HEK293 (cell line): ENCODE results near the gene CD74.
A peak's percentile ranks its signal among the peaks of the same experiment; 100 is the strongest.

Source experiments
- CTCF ChIA-PET: fragments of 350-600 bp; formaldehyde crosslinking; extraction: SDS; loops from one replicate; lab custom pipeline; 2021; ENCODE audit warnings: antibody characterized with exemption; lab: Yijun Ruan, JAX
- POLR2A ChIA-PET: fragments of 300-600 bp; formaldehyde crosslinking; extraction: SDS; loops from one replicate; lab custom pipeline; 2020; ENCODE audit warnings: antibody characterized with exemption, inconsistent platforms; lab: Yijun Ruan, JAX
- H3K27ac ChIP-seq: fragments of 200-500 bp; sonication (Bioruptor generic); 2 replicates; pipeline ENCODE4 v1.5.1; 2014; ENCODE audit warnings: low read depth, low read length, control low read depth, inconsistent platforms; ENCODE audit errors: extremely low read depth
- H3K36me3 ChIP-seq, 2 experiments: fragments of 200-500 bp in 1 of 2; sonication (Bioruptor generic) in 1 of 2; 1 replicate in 1 of 2; 2 replicates in 1 of 2; pipeline ENCODE4 v1.5.1; 2014 to 2017; ENCODE audit warnings: inconsistent platforms in 2 of 2, low read length in 2 of 2; ENCODE audit not compliant: control insufficient read depth in 2 of 2, insufficient read depth in 1 of 2
- H3K4me1 ChIP-seq: fragments of 200-500 bp; sonication (Bioruptor generic); 2 replicates; pipeline ENCODE4 v1.5.1; 2014; ENCODE audit warnings: mild to moderate bottlenecking, low read length, inconsistent platforms; ENCODE audit not compliant: control insufficient read depth, insufficient read depth
- H3K4me3 ChIP-seq: 2 replicates; pipeline ENCODE4 v1.5.1; 2011; ENCODE audit warnings: low read depth, mild to moderate bottlenecking, control low read depth, low read length, moderate library complexity
- H3K9me3 ChIP-seq: fragments of 200-500 bp; sonication (Bioruptor generic); 2 replicates; pipeline ENCODE4 v1.5.1; 2014; ENCODE audit warnings: low read depth, low read length, inconsistent platforms; ENCODE audit not compliant: control insufficient read depth, insufficient read depth
- BCL11A ChIP-seq: fragments of 450-650 bp; formaldehyde crosslinking; IDR thresholded peaks from 2 replicates; pipeline ENCODE4 v1.5.1; 2016; ENCODE audit warnings: low read depth, missing biosample characterization, missing genetic modification characterization
- GFI1B ChIP-seq: fragments of 450-650 bp; formaldehyde crosslinking; IDR thresholded peaks from 2 replicates; pipeline ENCODE4 v1.5.1; 2016; ENCODE audit warnings: missing biosample characterization, missing genetic modification characterization
- GLIS1 ChIP-seq: fragments of 450-650 bp; formaldehyde crosslinking; IDR thresholded peaks from 2 replicates; pipeline ENCODE4 v1.5.1; 2016; ENCODE audit warnings: missing biosample characterization, missing genetic modification characterization
- GLIS2 ChIP-seq: fragments of 450-650 bp; formaldehyde crosslinking; IDR thresholded peaks from 2 replicates; pipeline ENCODE4 v1.5.1; 2016; ENCODE audit warnings: missing biosample characterization, missing genetic modification characterization
- HOXC10 ChIP-seq: sonication (generic); formaldehyde crosslinking; IDR thresholded peaks from 2 replicates; pipeline ENCODE4 v1.8.1; 2023; ENCODE audit warnings: mild to moderate bottlenecking, missing genetic modification reagents
- IKZF3 ChIP-seq: fragments of 450-650 bp; IDR thresholded peaks from 2 replicates; pipeline ENCODE4 v1.5.0; 2018; ENCODE audit warnings: missing biosample characterization, mild to moderate bottlenecking, missing genetic modification characterization, moderate library complexity
- KLF1 ChIP-seq: fragments of 450-650 bp; formaldehyde crosslinking; IDR thresholded peaks from 2 replicates; pipeline ENCODE4 v1.5.1; 2016; ENCODE audit warnings: missing biosample characterization, missing genetic modification characterization
- KLF7 ChIP-seq: fragments of 450-650 bp; formaldehyde crosslinking; IDR thresholded peaks from 2 replicates; pipeline ENCODE4 v1.5.1; 2016; ENCODE audit warnings: missing biosample characterization, missing genetic modification characterization, borderline replicate concordance
- KLF9 ChIP-seq: fragments of 450-650 bp; formaldehyde crosslinking; IDR thresholded peaks from 2 replicates; pipeline ENCODE4 v1.5.1; 2016; ENCODE audit warnings: missing biosample characterization, missing genetic modification characterization, low read depth
- SP3 ChIP-seq: fragments of 450-650 bp; formaldehyde crosslinking; IDR thresholded peaks from 2 replicates; pipeline ENCODE4 v1.5.1; 2016; ENCODE audit warnings: missing biosample characterization, missing genetic modification characterization
- SP7 ChIP-seq: fragments of 450-650 bp; formaldehyde crosslinking; IDR thresholded peaks from 2 replicates; pipeline ENCODE4 v1.5.1; 2016; ENCODE audit warnings: missing biosample characterization, missing genetic modification characterization
- WT1 ChIP-seq: fragments of 450-650 bp; formaldehyde crosslinking; IDR thresholded peaks from 2 replicates; pipeline ENCODE4 v1.5.1; 2016; ENCODE audit warnings: missing biosample characterization, missing genetic modification characterization
- ZBTB1 ChIP-seq: fragments of 450-650 bp; formaldehyde crosslinking; IDR thresholded peaks from 2 replicates; pipeline ENCODE4 v1.5.1; 2016; ENCODE audit warnings: missing biosample characterization, missing genetic modification characterization
- ZBTB17 ChIP-seq: fragments of 450-650 bp; formaldehyde crosslinking; IDR thresholded peaks from 2 replicates; pipeline ENCODE4 v1.5.1; 2016; ENCODE audit warnings: missing biosample characterization, missing genetic modification characterization
- ZFP69B ChIP-seq: fragments of 450-650 bp; formaldehyde crosslinking; IDR thresholded peaks from 2 replicates; pipeline ENCODE4 v1.5.1; 2016; ENCODE audit warnings: missing biosample characterization, missing genetic modification characterization
- ZIC2 ChIP-seq: fragments of 450-650 bp; formaldehyde crosslinking; IDR thresholded peaks from 2 replicates; pipeline ENCODE4 v1.5.1; 2016; ENCODE audit warnings: missing biosample characterization, missing genetic modification characterization
- ZNF2 ChIP-seq: fragments of 450-650 bp; formaldehyde crosslinking; IDR thresholded peaks from 2 replicates; pipeline ENCODE4 v1.5.1; 2016; ENCODE audit warnings: missing biosample characterization, missing genetic modification characterization
- ZNF223 ChIP-seq: fragments of 450-650 bp; formaldehyde crosslinking; IDR thresholded peaks from 2 replicates; pipeline ENCODE4 v1.5.1; 2016; ENCODE audit warnings: missing biosample characterization, missing genetic modification characterization
- ZNF24 ChIP-seq: fragments of 450-650 bp; formaldehyde crosslinking; IDR thresholded peaks from 2 replicates; pipeline ENCODE4 v1.5.1; 2016; ENCODE audit warnings: missing biosample characterization, missing genetic modification characterization
- ZNF266 ChIP-seq: fragments of 450-650 bp; formaldehyde crosslinking; IDR thresholded peaks from 2 replicates; pipeline ENCODE4 v1.5.1; 2016; ENCODE audit warnings: missing biosample characterization, missing genetic modification characterization, low read depth
- ZNF302 ChIP-seq: fragments of 450-650 bp; formaldehyde crosslinking; IDR thresholded peaks from 2 replicates; pipeline ENCODE4 v1.5.1; 2016; ENCODE audit warnings: missing biosample characterization, missing genetic modification characterization, low read depth
- ZNF324 ChIP-seq: fragments of 450-650 bp; formaldehyde crosslinking; IDR thresholded peaks from 2 replicates; pipeline ENCODE4 v1.5.1; 2016; ENCODE audit warnings: missing biosample characterization, missing genetic modification characterization
- ZNF366 ChIP-seq: fragments of 450-650 bp; formaldehyde crosslinking; conservative IDR thresholded peaks from 2 replicates; pipeline ENCODE4 v1.5.1; 2016; ENCODE audit warnings: missing biosample characterization, missing genetic modification characterization
- ZNF391 ChIP-seq: fragments of 450-650 bp; formaldehyde crosslinking; IDR thresholded peaks from 2 replicates; pipeline ENCODE4 v1.5.1; 2016; ENCODE audit warnings: low read depth, missing biosample characterization, missing genetic modification characterization, borderline replicate concordance
- ZNF394 ChIP-seq: fragments of 450-650 bp; formaldehyde crosslinking; IDR thresholded peaks from 2 replicates; pipeline ENCODE4 v1.5.1; 2016; ENCODE audit warnings: missing biosample characterization, missing genetic modification characterization, mild to moderate bottlenecking, moderate library complexity, borderline replicate concordance
- ZNF423 ChIP-seq: fragments of 450-650 bp; formaldehyde crosslinking; IDR thresholded peaks from 2 replicates; pipeline ENCODE4 v1.5.1; 2016; ENCODE audit warnings: missing biosample characterization, missing genetic modification characterization
- ZNF501 ChIP-seq: fragments of 450-650 bp; formaldehyde crosslinking; IDR thresholded peaks from 2 replicates; pipeline ENCODE4 v1.5.1; 2016; ENCODE audit warnings: missing biosample characterization, missing genetic modification characterization
- ZNF600 ChIP-seq: fragments of 450-650 bp; formaldehyde crosslinking; IDR thresholded peaks from 2 replicates; pipeline ENCODE4 v1.5.1; 2016; ENCODE audit warnings: missing biosample characterization, missing genetic modification characterization
- ZNF629 ChIP-seq: fragments of 450-650 bp; formaldehyde crosslinking; IDR thresholded peaks from 2 replicates; pipeline ENCODE4 v1.5.1; 2017; ENCODE audit warnings: missing biosample characterization, missing genetic modification characterization
- ZNF843 ChIP-seq: fragments of 450-650 bp; formaldehyde crosslinking; IDR thresholded peaks from 2 replicates; pipeline ENCODE4 v1.5.1; 2016; ENCODE audit warnings: missing biosample characterization, missing genetic modification characterization
- TF ChIP-seq, protein P1 (sequence below): fragments of 450-650 bp; formaldehyde crosslinking; IDR thresholded peaks from 2 replicates; pipeline ENCODE4 v1.5.1; 2016; ENCODE audit warnings: missing biosample characterization, missing genetic modification characterization
- TF ChIP-seq, protein P2 (sequence below): fragments of 450-650 bp; formaldehyde crosslinking; IDR thresholded peaks from 2 replicates; pipeline ENCODE4 v1.5.1; 2016; ENCODE audit warnings: missing biosample characterization, missing genetic modification characterization
- TF ChIP-seq, protein P3 (sequence below): fragments of 450-650 bp; formaldehyde crosslinking; IDR thresholded peaks from 2 replicates; pipeline ENCODE4 v1.5.1; 2016; ENCODE audit warnings: missing biosample characterization, missing genetic modification characterization
- TF ChIP-seq, protein P4 (sequence below): fragments of 450-650 bp; formaldehyde crosslinking; IDR thresholded peaks from 2 replicates; pipeline ENCODE4 v1.5.1; 2016; ENCODE audit warnings: missing biosample characterization, missing genetic modification characterization

Gene CD74

DNA sequence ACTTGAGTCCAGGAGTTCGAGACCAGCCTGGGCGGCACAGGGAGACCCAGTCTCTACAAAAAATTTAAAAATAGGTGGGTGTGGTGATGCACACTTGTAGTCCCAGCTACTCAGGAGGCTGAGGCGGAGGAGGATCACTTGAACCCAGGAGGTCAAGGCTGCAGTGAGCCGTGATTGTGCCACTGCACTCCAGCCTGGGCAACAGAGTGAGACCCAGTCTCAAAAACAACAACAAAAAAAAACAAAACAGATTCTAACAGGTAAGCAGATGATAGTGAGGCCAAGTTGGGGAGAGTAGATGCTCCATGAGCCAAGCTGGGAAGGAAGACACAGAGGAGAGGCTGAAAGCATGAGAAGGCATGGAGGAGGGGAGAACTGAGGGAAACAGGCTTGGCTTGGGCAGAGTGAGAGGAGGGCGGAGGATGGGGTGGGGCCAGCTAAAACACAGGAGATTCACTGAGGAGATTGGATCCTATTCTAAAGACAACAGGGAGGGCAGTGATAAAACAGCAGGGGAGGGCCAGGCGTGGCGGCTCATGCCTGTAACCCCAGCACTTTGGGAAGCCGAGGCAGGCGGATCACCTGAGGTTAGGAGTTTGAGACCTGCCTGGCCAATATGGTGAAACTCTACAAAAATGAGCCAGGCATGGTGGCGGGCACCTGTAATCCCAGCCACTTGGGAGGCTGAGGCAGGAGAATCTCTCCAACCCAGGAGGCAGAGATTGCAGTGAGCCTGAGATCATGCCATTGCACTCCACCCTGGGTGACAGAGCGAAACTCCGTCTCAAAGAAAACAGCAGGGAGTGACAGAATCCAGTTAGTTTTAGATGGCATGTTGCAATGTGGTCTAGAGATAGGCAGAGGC lies 28.5 kb upstream of the CD74 start:
- Histone ChIP-seq H3K4me1 (peaks cover 3% of the 10 kb centered on the region; the same call in 1 of the 2 replicates), H3K9me3 (no peaks in the 10 kb centered on the region), H3K27ac (no peak overlapping the region), H3K36me3 (peaks cover 11 to 32% of the 10 kb centered on the region in 2 experiments), H3K4me3 (no peak overlapping the region)
- CTCF ChIA-PET = interaction anchor here (1.2 kb wide), 1 partner anchor 91 kb away, joined by 3 read pairs; no protein-coding TSS in a partner anchor
- POLR2A ChIA-PET = interaction anchor here (1.2 kb wide), 1 partner anchor 8 kb away, joined by 7 read pairs; the partner anchor contains the start of gene RPS14
- no peak for TF ChIP-seq HOXC10 (CRISPR knock-in tag)
- TF ChIP-seq ZNF629 (tag by site-specific recombination) = peak; percentile 50
- TF ChIP-seq ZBTB1 (tag by site-specific recombination) = no peak
- TF ChIP-seq, protein P1, sequence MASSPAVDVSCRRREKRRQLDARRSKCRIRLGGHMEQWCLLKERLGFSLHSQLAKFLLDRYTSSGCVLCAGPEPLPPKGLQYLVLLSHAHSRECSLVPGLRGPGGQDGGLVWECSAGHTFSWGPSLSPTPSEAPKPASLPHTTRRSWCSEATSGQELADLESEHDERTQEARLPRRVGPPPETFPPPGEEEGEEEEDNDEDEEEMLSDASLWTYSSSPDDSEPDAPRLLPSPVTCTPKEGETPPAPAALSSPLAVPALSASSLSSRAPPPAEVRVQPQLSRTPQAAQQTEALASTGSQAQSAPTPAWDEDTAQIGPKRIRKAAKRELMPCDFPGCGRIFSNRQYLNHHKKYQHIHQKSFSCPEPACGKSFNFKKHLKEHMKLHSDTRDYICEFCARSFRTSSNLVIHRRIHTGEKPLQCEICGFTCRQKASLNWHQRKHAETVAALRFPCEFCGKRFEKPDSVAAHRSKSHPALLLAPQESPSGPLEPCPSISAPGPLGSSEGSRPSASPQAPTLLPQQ (tag by site-specific recombination) = 0 out of 2 replicates have a peak, but pooled peaks have one; percentile 22
- TF ChIP-seq ZNF266 (tag by site-specific recombination) = no peak
- TF ChIP-seq ZNF24 (tag by site-specific recombination) = peak; percentile 54; the same call in 1 of the 2 replicates
- peak; percentile 46; the same call in 1 of the 2 replicates for TF ChIP-seq GLIS2 (tag by site-specific recombination)
- peak; percentile 34; the same call in 1 of the 2 replicates for TF ChIP-seq BCL11A
- peak; percentile 85 for TF ChIP-seq WT1
- peak; percentile 88 for TF ChIP-seq ZBTB17 (tag by site-specific recombination)
- peak; percentile 97 for TF ChIP-seq ZNF600 (tag by site-specific recombination)
- TF ChIP-seq, protein P2, sequence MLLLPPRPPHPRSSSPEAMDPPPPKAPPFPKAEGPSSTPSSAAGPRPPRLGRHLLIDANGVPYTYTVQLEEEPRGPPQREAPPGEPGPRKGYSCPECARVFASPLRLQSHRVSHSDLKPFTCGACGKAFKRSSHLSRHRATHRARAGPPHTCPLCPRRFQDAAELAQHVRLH (tag by site-specific recombination) = 0 out of 2 replicates have a peak, but pooled peaks have one; percentile 32
- TF ChIP-seq ZNF391 (tag by site-specific recombination) = no peak
- TF ChIP-seq ZNF223 (tag by site-specific recombination) = no peak
- TF ChIP-seq ZNF423 (tag by site-specific recombination) = peak; percentile 52; the same call in 1 of the 2 replicates
- TF ChIP-seq ZNF324 (tag by site-specific recombination) = peak; percentile 60
- TF ChIP-seq KLF1 = peak; percentile 99
- TF ChIP-seq ZNF366 (tag by site-specific recombination) = no peak
- TF ChIP-seq ZNF2 (tag by site-specific recombination) = peak; percentile 24; the same call in 1 of the 2 replicates
- TF ChIP-seq IKZF3 (tag by site-specific recombination) = 0 out of 2 replicates have a peak, but pooled peaks have one; percentile 17
- peak; percentile 89; the same call in 1 of the 2 replicates for TF ChIP-seq KLF7
- TF ChIP-seq ZIC2 = peak; percentile 81
- 0 out of 2 replicates have a peak, but pooled peaks have one; percentile 28 for TF ChIP-seq ZNF501 (tag by site-specific recombination)
- TF ChIP-seq ZNF302 (tag by site-specific recombination) = no peak
- no peak for TF ChIP-seq KLF9
- peak; percentile 63; the same call in 1 of the 2 replicates for TF ChIP-seq GFI1B (tag by site-specific recombination)
- TF ChIP-seq, protein P3, sequence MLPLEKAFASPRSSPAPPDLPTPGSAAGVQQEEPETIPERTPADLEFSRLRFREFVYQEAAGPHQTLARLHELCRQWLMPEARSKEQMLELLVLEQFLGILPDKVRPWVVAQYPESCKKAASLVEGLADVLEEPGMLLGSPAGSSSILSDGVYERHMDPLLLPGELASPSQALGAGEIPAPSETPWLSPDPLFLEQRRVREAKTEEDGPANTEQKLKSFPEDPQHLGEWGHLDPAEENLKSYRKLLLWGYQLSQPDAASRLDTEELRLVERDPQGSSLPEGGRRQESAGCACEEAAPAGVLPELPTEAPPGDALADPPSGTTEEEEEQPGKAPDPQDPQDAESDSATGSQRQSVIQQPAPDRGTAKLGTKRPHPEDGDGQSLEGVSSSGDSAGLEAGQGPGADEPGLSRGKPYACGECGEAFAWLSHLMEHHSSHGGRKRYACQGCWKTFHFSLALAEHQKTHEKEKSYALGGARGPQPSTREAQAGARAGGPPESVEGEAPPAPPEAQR (tag by site-specific recombination) = no peak
- TF ChIP-seq SP7 = 0 out of 2 replicates have a peak, but pooled peaks have one; percentile 17
- TF ChIP-seq ZNF843 (tag by site-specific recombination) = no peak
- peak; percentile 46 for TF ChIP-seq SP3 (tag by site-specific recombination)
- TF ChIP-seq GLIS1 = peak; percentile 73
- no peak for TF ChIP-seq ZNF394 (tag by site-specific recombination)
- TF ChIP-seq ZFP69B (tag by site-specific recombination) = peak; percentile 47; the same call in 1 of the 2 replicates
- TF ChIP-seq, protein P4, sequence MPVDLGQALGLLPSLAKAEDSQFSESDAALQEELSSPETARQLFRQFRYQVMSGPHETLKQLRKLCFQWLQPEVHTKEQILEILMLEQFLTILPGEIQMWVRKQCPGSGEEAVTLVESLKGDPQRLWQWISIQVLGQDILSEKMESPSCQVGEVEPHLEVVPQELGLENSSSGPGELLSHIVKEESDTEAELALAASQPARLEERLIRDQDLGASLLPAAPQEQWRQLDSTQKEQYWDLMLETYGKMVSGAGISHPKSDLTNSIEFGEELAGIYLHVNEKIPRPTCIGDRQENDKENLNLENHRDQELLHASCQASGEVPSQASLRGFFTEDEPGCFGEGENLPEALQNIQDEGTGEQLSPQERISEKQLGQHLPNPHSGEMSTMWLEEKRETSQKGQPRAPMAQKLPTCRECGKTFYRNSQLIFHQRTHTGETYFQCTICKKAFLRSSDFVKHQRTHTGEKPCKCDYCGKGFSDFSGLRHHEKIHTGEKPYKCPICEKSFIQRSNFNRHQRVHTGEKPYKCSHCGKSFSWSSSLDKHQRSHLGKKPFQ (tag by site-specific recombination) = 0 out of 2 replicates have a peak, but pooled peaks have one; percentile 22
